CD4-positive, alpha-beta T cell (primary cell): ENCODE results near the gene DYNC1H1. TPM values are rescaled to one million over a fixed set of nuclear protein-coding genes. Genes with fewer than 3 reads are reported as not detected.
A peak's percentile ranks its signal among the peaks of the same experiment; 100 is the strongest.

Experiments
- ATAC-seq: fragments of 200-7000 bp; cut with Tn5 transposase; one replicate; pipeline ENCODE4 v1.10.0; 2022; ENCODE audit warnings: mild to moderate bottlenecking; ENCODE audit not compliant: poor library complexity
- CTCF ChIA-PET: fragments of 350-600 bp; sonication (Branson Sonifier 250); formaldehyde crosslinking; loops from one replicate; lab custom pipeline; 2021; ENCODE audit warnings: antibody characterized with exemption, inconsistent platforms; lab: Charles Lee
- POLR2A ChIA-PET: fragments of 350-600 bp; sonication (Branson Sonifier 250); formaldehyde crosslinking; loops from one replicate; lab custom pipeline; 2021; ENCODE audit warnings: antibody characterized with exemption, inconsistent platforms; lab: Charles Lee
- DNase-seq, 14 experiments: peaks; one replicate each; pipeline ENCODE4 v3.0.0-alpha.2; 2013 to 2020; ENCODE audit warnings: mixed read lengths in 2 of 14
- H3K27ac ChIP-seq, 2 donors: one replicate each; pipeline versions ENCODE4 v1.5.1 to v1.7.0; 2013; ENCODE audit warnings: low read length in 2 of 2, low read depth in 1 of 2, mild to moderate bottlenecking in 1 of 2
- H3K27me3 ChIP-seq, 2 experiments: 1 replicate in 1 of 2; 2 replicates in 1 of 2; pipeline versions ENCODE4 v1.6.1 to v1.7.0; 2013; ENCODE audit warnings: low read length in 2 of 2, control low read depth in 1 of 2, mild to moderate bottlenecking in 1 of 2, moderate library complexity in 1 of 2; ENCODE audit not compliant: insufficient read depth in 2 of 2, control insufficient read depth in 1 of 2
- H3K36me3 ChIP-seq: one replicate; pipeline ENCODE4 v1.6.1; 2013; ENCODE audit warnings: low read length, control low read depth; ENCODE audit not compliant: insufficient read depth
- H3K4me1 ChIP-seq: one replicate; pipeline ENCODE4 v1.6.1; 2013; ENCODE audit warnings: low read length, control low read depth; ENCODE audit not compliant: insufficient read depth
- H3K4me3 ChIP-seq: one replicate; pipeline ENCODE4 v1.5.1; 2013; ENCODE audit warnings: mild to moderate bottlenecking, low read length, moderate library complexity
- H3K9me3 ChIP-seq, 2 experiments: 1 replicate in 1 of 2; 2 replicates in 1 of 2; pipeline versions ENCODE4 v1.6.1 to v1.7.0; 2013; ENCODE audit warnings: low read length in 2 of 2, mild to moderate bottlenecking in 2 of 2, control low read depth in 1 of 2, moderate library complexity in 1 of 2; ENCODE audit not compliant: control insufficient read depth in 1 of 2, insufficient read depth in 1 of 2
- H3K27ac Mint-ChIP-seq: one replicate; pipeline ENCODE4 v1.8.0; 2020; ENCODE audit warnings: mixed read lengths
- H3K27me3 Mint-ChIP-seq: one replicate; pipeline ENCODE4 v1.8.0; 2021; ENCODE audit warnings: mixed read lengths
- H3K36me3 Mint-ChIP-seq: one replicate; pipeline ENCODE4 v1.8.0; 2021; ENCODE audit warnings: low read depth, mixed read lengths
- H3K4me1 Mint-ChIP-seq: one replicate; pipeline ENCODE4 v1.8.0; 2021; ENCODE audit warnings: low read depth, mixed read lengths
- H3K4me3 Mint-ChIP-seq: one replicate; pipeline ENCODE4 v1.8.0; 2020; ENCODE audit warnings: mild to moderate bottlenecking, mixed read lengths
- H3K9me3 Mint-ChIP-seq: one replicate; pipeline ENCODE4 v1.8.0; 2020; ENCODE audit warnings: mixed read lengths
- CTCF ChIP-seq: fragments of 200-600 bp; IDR thresholded peaks from one replicate; pipeline ENCODE4 v1.8.0; 2022; ENCODE audit warnings: antibody characterized with exemption, mild to moderate bottlenecking
- intact Hi-C, 2 experiments: fragments of 100-400 bp; cut with DNase I in 1 of 2; cut with micrococcal nuclease in 1 of 2; formaldehyde crosslinking; loops; one replicate each; pipeline versions ENCODE4 v1.15.1 to v1.9.0; 2023 to 2025; cut with DNase I, micrococcal nuclease
- total RNA-seq, 174 experiments: library from RNA in 2 of 174; stranded (reverse) in 2 of 174; gene quantifications; one replicate each; pipeline ENCODE4 v1.2.3 and lab custom pipeline; 2021 to 2026

The DYNC1H1 gene
- total RNA-seq, 2 experiments from 2014 or later = 286 to 293 TPM

- Histone ChIP-seq H3K27ac (peak overlapping the region; percentile 95 to 98), H3K36me3 (peaks cover 42% of the 10 kb centered on the region), H3K9me3 (no peaks in the 10 kb centered on the region), H3K4me3 (peak overlapping the region; percentile 74), H3K4me1 (peaks cover 51% of the 10 kb centered on the region), H3K27me3 (no peaks in the 10 kb centered on the region)
- TF ChIP-seq CTCF = no peak
- ChIA-PET CTCF (interaction anchor here (1.3 kb wide), 1 partner anchor 10 kb away, joined by 5 read pairs; no protein-coding TSS in a partner anchor), POLR2A (interaction anchor here (1.1 to 2.3 kb wide), 4 partner anchors 36 to 380 kb away, joined by 3 to 12 read pairs (median 4); partner anchors contain the start of gene WDR20)
- Mint-ChIP-seq H3K9me3 (no peaks in the 10 kb centered on the region), H3K4me3 (peak overlapping the region; percentile 96), H3K27me3 (no peaks in the 10 kb centered on the region), H3K4me1 (peaks cover 70% of the 10 kb centered on the region), H3K36me3 (peaks cover 52% of the 10 kb centered on the region), H3K27ac (peak overlapping the region; percentile 91)
- no peak for DNase-seq
- no peak for ATAC-seq
- intact Hi-C loops = loop anchor here (2.0 to 10.0 kb wide), 9 partner anchors 52 to 691 kb away; partner anchors contain the start of genes DYNC1H1 (in 2 of the 2), MOK (in 1 of the 2), PPP2R5C (in 1 of the 2) and TRAF3 (in 1 of the 2)
Observed at GRCh38 chr14:102086709-102086971, 122.3 kb downstream of the DYNC1H1 start.

- ChIA-PET CTCF (interaction anchor here (0.6 to 2.1 kb wide), 5 partner anchors 9 to 206 kb away, joined by 3 to 8 read pairs (median 4); no protein-coding TSS in a partner anchor), POLR2A (interaction anchor here (0.6 to 2.3 kb wide), 6 partner anchors 8 to 1529 kb away, joined by 3 to 12 read pairs (median 5); partner anchors contain the start of gene WDR20)
- H3K27me3 Mint-ChIP-seq = no peaks in the 10 kb centered on the region
Observed at GRCh38 chr14:102086972-102087761, 122.8 kb downstream of the DYNC1H1 start, which contains the start of gene HSP90AA1. TSS of gene HSP90AA1 (minus strand) at chr14:102087044. CDS start at chr14:102086378, 666 bp downstream.

More at GRCh38 chr14:102086972-102087761, 122.8 kb downstream of the DYNC1H1 start, which contains the start of gene HSP90AA1:
- H3K4me1 ChIP-seq = peaks cover 51% of the 10 kb centered on the region
- DNase-seq (peak; percentile 88 to 98 (median 94)), ATAC-seq (peak; percentile 77)
- no peak for TF ChIP-seq CTCF
- intact Hi-C loops = loop anchor here (2.0 to 10.0 kb wide), 9 partner anchors 52 to 690 kb away; partner anchors contain the start of genes DYNC1H1 (in 2 of the 2), MOK (in 1 of the 2), PPP2R5C (in 1 of the 2) and TRAF3 (in 1 of the 2)
- peaks cover 64% of the 10 kb centered on the region for H3K4me1 Mint-ChIP-seq
- peak within 1 kb of the TSS; percentile 74 for H3K4me3 ChIP-seq
- no peaks in the 10 kb centered on the region for H3K9me3 Mint-ChIP-seq
- peak within 1 kb of the TSS; percentile 98 for H3K4me3 Mint-ChIP-seq
- peak within 1 kb of the TSS; percentile 95 to 98 for H3K27ac ChIP-seq
- peaks cover 47% of the 10 kb centered on the region for H3K36me3 Mint-ChIP-seq
- no peaks in the 10 kb centered on the region for H3K9me3 ChIP-seq
- H3K27ac Mint-ChIP-seq = peak within 1 kb of the TSS; percentile 91
- H3K36me3 ChIP-seq = peaks cover 37% of the 10 kb centered on the region
- no peaks in the 10 kb centered on the region for H3K27me3 ChIP-seq
